NCI-H187 treated with DMSO at 0.1 percent for 48 hours (cell line): ENCODE measurements around the gene ALDH6A1.
"Not testable (repeated sequence)": the region's sequence is repeated elsewhere in the genome, so short reads cannot be mapped to it uniquely, and the experiment has no call there.

Experiments
- DNase-seq: peaks from one replicate; lab custom pipeline; 2025; lab: John Stamatoyannopoulos, UW

The ALDH6A1 gene

DNA sequence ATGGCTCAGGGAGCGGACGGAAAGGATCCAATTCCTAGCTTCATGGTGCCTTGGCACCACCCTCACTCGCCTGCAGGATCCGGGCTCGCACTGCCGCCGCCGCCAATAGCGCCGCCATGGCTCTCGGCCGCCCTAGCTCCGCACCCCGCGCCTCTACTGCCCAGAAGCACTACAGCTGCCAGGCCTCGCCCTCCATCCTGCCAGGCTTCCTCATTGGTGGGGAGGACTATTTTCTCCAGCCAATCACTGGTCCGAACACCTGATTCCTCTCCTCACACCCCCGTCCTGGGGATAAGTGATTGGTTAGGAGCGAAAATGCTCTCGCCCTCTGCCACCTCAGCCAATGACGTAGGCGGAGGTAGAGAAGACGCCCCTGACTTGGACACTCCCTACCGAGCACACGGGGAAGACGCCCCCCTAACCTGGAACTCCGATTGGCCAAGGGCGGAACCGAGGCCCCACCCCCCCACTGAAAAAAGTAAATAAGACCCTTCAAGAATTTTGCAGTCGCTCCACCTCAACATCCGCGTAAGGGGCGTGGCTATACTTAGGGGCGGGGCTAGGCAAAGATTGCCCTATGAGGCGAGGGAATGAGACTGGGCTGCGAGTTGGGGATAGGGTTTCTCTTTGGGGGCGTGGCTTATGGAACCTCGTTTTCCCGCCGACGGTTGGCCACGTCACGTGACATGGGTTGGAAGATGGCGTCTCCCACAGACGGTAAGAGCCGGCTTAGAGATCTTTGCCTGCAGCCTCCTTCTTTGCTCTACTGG, at the start of gene ALDH6A1, which contains the start of gene LIN52:
TSS of gene ALDH6A1 (minus strand) at position 177 of the 770 bp plus-strand sequence. CDS start at position 118, 59 bp downstream.
TSS of gene LIN52 (plus strand) at position 680 of the 770 bp plus-strand sequence. CDS start at position 699, 19 bp downstream.
- DNase-seq: peak; percentile 100

- DNase-seq: no peak
Observed at GRCh38 chr14:74127634-74128033, 43.4 kb upstream of the ALDH6A1 start.

DNA sequence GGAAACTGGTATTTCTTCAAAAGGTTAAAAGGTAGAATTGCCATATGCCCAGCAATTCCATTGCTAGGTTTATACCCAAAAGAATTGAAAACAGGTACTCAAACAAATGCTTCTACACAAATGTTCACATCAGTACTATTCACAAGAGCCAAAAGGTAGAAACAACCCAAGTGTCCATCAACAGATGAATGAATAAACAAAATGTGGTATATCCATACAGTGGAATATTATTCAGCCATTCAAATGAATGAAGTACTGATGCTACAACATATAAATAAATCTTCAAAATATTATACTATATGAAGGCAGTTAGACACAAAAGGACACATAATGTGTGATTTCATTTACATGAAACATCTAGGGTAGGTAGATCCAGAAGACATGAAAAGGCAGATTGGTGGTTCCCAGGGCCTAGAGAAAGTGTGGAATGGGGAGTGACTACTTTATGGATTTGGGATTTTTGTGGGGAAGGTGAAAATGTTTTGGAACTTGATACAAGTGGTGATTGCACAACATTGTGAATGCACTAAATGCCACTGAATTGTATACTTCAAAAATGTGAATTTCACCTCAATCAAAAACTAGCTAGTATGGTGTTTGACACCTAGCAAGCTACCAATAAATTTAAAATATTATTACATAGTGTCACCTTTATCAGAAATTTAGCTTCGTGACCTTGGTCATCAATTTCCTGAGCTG, 42.2 kb upstream of the ALDH6A1 start:
- DNase-seq: no peak

GRCh38 chr14:74125487-74125886, 41.2 kb upstream of the ALDH6A1 start:
- DNase-seq: not testable (repeated sequence)

DNA sequence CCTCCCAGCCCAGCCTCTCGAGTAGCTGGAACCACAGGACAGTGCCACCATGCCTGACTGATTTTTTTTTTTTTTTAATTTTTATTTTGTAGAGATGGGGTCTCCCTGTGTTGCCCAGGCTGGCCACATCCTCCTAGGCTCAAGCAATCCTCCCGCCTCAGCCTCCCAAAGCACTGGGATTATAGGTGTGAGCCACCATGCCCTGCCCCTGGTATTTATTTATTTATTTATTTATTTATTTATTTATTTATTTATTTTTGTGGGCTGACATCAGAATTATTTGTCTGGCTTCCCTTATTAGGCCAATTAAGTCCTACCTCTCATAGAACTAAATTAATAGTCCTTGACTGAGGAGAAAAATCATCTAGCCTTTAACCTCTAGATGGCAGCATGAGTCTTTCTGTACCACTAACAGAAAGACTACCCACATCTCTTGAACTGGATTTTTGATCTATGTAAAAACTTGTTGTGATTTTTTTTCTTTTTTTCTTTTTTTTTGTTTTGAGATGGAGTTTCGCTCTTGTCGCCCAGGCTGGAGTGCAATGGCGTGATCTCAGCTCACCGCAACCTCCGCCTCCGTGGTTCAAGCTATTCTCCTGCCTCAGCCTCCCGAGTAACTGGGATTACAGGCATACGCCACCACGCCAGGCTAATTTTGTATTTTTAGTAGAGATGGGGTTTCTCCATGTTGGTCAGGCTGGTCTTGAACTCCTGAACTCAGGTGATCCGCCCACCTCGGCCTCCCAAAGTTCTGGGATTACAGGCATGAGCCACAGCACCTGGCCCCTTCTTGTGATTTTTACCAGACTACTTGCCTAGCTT, 27.4 kb upstream of the ALDH6A1 start:
- DNase-seq: peak; percentile 56

DNA sequence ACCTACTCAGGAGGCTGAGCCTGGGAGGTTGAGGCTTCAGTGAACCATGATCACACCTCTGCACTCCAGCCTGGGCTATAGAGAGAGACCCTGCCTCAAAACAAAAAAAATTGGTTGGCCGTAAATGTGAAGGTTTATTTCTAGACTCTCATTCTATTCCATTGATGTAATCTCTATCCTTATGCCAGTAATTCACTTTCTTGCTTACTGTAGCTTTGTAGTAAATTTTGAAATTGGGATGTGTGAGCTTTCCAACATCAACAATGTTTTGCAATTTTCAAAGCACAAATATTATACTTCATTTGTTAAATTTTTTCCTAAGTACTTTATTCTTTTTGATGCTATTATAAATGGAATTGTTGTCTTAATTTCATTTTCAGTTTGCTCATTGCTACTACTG, 25.1 kb upstream of the ALDH6A1 start:
- DNase-seq: no peak

GRCh38 chr14:74105381-74105780, 21.1 kb upstream of the ALDH6A1 start:
- DNase-seq: no peak

- DNase-seq: no peak
Observed at GRCh38 chr14:74089251-74090020, 5.2 kb upstream of the ALDH6A1 start.

DNA sequence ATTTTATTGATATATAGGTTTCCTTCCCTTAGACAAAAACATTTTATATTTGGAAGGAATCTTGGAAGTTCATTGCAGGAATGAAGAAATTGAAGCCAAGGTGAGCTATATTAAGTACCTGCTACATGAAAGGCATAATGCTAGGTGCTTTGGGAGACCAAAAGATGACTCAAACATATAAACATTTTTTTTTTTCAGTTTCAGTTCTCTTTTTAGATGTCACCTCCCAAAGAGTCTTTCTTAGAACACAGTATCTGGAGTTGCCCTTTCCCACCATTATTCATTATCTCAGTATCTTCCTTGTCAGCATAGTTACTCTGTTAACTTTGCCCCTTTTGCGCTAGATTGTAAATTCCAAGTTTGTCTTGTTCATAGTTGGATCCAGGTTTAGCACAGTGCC, 1.6 kb upstream of the ALDH6A1 start:
- no peak for DNase-seq

- DNase-seq: no peak
Observed at GRCh38 chr14:74085047-74085637, 889 bp upstream of the ALDH6A1 start.

DNA sequence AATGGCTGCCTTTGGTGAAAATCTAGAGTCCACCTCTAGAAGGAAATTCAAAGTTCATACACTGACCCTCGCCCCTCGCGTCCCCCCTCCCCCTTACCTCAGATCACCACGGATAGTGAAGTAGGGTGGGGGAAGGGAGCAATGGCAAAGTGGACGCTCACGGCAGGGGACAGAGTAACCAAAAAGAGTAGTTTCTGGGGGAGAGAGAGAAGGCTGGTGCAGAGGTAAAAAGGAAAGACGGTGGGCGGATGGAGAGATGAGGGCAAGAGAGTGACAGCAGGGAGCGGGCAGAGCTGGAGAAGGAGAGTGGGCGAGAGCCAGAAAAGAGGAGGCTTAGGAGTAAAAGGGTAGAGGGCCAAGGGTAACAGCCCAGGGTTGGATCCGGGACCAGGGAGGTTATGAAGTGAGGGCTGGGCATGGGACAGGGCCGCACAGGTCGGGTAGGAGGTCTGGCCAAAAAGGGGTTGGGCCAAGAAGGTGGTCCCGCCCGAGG, 423 bp downstream of the ALDH6A1 start:
- DNase-seq: no peak

DNA sequence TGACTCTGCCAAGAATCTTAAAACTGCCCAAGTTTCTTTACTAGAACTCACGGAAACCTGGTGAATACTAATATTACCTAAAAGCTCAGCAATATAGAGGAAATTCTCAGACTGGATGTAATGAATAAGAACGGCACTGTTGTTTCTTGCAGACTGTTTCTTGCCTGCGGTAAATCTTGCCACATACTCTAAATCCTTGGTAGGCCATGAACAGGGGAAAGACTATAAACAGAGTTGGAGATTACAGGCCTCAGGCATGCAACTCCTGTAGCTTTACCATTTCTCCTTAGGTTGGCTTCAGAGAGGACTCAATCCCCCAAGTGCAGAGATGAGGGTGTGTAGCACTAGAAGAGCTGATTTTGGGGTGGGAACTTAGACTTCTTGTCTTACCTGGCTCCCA, 1.1 kb downstream of the ALDH6A1 start:
- DNase-seq: no peak

DNA sequence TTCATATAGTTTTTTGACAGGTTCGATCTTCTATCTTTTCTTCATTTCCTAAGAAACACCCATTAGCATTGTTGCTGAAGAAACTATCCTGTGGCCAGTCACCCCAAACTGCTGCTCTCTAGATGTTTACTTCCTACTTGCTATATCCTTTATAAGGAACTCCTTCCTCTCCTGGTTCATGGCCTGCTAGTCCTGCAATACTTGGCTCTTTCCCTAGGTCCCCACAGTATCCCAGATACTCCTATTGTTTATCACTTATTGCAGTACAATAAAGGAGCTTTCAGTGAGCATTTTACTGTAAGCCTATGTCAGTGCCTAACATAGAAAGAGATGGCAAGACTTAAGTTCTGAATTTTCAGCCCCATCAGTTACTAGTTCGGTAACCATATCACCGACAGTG, 2.8 kb downstream of the ALDH6A1 start:
- DNase-seq: no peak

GRCh38 chr14:74080820-74081460, 3.3 kb downstream of the ALDH6A1 start:
- no peak for DNase-seq

DNA sequence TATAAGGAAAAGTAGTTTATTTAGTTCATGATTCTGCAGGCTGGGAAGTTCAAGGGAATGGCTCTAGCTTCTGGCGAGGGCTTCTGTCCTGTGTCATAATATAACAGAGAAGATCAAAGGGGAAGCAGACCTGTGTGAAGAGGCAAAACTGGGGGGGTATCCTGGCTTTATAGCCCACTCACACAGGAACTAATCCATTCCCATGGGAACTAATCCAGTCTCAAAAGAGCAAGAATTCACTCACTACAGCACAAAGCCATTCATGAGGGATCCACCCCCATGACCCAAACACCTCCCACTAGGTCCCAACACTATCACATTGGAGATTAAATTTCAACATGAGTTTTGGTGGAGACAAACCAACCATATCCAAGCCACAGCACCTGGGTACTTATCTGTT, 6.9 kb downstream of the ALDH6A1 start:
- DNase-seq: no peak

DNA sequence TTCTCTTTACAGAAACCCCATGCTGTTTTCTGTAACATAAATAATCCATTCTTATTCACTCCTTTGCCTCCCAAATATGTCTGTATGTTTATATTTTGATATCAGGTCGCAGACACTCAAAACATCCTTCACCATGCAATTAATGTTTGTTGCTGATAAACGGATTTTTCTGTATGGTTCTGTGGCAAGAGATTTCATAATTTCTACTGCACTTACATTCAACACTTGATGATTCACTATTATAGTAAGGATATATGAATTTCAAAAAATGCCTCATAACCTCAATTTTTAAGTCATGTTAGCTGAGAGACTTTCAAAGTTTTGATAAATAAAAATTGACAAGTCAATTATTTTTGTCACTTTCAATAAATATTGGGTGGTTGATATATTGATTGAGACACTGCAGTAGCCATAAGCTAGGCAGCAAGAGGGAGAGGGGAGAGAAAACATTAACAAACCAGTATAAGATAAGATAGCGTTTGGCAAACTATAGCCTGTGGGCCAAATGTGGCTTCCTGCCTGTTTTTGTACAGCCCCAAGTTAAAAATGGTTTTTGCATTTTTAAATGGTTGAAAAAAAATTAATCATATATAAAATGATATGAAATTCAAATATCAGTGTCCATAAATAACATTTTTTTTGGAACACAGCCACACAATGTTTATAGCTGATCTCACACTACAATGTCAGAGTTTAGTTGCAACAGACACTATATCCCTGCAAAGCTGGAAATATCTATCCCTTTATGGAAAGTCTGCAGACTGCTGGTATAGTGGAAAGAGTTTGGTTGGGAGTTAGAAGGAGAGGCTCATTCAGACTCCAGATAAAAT, 18.3 kb downstream of the ALDH6A1 start:
- no peak for DNase-seq

- DNase-seq: no peak
Observed at GRCh38 chr14:74064883-74065282, 19.4 kb downstream of the ALDH6A1 start.

DNA sequence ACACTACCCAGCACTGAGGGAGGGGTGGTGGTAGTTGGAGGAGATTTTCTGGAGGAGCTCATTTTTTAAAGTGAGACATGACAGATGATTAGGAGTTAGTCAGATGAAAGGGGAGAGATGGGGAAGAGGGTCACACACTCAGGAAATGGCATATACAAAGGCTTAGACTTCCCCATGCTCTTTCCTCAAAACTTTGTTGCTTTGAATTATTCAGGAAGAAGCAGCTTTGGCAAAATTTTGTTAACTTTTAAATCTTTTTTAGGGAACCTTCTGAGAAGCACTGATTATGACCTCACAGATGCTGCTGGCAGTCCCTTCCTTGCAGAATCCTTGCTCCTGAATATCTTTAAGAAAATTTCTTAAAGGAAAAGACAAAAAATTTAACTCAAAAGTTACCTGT, 19.8 kb downstream of the ALDH6A1 start:
- no peak for DNase-seq

DNA sequence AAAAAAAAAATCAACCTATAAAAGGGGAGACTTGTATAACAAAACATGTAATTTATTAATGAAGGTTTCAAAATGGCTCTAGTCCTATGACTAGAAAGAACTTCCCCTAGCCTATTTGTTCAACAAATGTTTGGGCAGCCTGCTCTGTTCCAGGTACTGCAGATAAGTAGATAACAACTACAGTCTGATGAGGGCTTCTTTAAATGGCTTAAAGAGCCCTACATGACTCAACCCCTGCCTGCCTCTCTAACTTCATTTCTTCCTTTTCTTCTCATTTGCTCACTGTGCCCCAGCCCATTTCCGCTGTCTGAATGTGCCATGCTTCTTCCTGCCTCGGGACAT, 21.5 kb downstream of the ALDH6A1 start:
- DNase-seq: no peak
